HUES6 (cell line): ENCODE measurements around the gene ENO4.

ENCODE experiments used
- H3K27ac ChIP-seq: 2 replicates; pipeline ENCODE4 v1.7.0; 2013; ENCODE audit warnings: low read depth, mild to moderate bottlenecking, low read length, inconsistent platforms
- H3K27me3 ChIP-seq: 2 replicates; pipeline ENCODE4 v1.6.1; 2013; ENCODE audit warnings: low read length; ENCODE audit not compliant: control insufficient read depth, insufficient read depth
- H3K36me3 ChIP-seq: 2 replicates; pipeline ENCODE4 v1.6.1; 2013; ENCODE audit warnings: low read length; ENCODE audit not compliant: control insufficient read depth, insufficient read depth
- H3K4me1 ChIP-seq: 2 replicates; pipeline ENCODE4 v1.6.1; 2013; ENCODE audit warnings: low read length; ENCODE audit not compliant: control insufficient read depth, insufficient read depth
- H3K4me3 ChIP-seq: 2 replicates; pipeline ENCODE4 v1.5.1; 2013; ENCODE audit warnings: low read depth, low read length
- H3K9ac ChIP-seq: one replicate; pipeline ENCODE4 v1.6.1; 2013; ENCODE audit warnings: mild to moderate bottlenecking, low read length
- H3K9me3 ChIP-seq: 2 replicates; pipeline ENCODE4 v1.6.1; 2013; ENCODE audit warnings: low read depth, low read length; ENCODE audit not compliant: control insufficient read depth, insufficient read depth

ENO4 gene

DNA sequence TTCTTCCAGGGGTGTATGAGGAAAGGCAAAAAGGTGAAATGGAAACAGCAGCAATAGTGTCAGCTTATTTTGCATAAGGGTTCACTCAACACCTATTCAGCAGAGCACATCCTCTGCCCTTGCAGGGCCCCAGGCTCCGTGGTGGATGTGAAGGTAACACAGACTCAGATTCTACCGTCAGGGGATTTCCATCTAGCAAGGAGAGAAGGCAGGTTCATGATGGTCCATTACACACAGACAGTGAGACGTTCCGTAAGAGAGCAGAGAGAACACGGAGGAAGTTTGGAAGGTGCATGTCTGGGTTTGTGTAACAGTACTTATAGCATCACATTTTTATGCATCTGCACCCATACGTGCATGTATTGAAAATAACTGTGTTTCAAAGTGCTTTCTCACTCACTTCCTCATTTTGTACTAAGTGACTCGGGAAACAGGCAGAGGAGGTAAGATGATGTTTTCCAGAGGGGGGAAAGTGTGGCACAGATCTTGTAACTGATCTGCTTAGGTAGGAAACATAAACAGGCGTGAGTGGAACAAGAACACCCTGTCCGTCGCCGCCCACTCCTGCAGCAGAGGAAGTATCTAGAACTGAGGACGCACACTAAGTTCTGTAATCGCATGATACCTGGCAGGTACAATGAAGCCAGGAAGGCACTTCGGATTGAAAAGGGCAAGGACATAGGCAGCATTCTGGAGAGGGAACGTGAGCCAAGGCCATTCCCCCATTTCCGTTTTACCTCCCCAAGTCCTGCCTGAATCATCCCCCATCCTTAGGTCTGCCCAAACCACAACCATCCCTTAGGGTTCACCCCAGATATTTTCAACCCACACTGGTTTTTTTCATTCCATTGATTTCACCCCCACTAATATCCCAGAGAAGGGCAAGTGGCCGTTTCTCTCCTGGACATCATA is 1.0 kb upstream of the ENO4 start:
- no peaks in the 10 kb centered on the region for H3K36me3 ChIP-seq
- no peaks in the 10 kb centered on the region for H3K9me3 ChIP-seq
- H3K27me3 ChIP-seq = no peaks in the 10 kb centered on the region
- H3K4me3 ChIP-seq = peak overlapping the region; percentile 86
- peak overlapping the region; percentile 82 for H3K9ac ChIP-seq
- no peak overlapping the region for H3K27ac ChIP-seq
- H3K4me1 ChIP-seq = peaks cover 24% of the 10 kb centered on the region

DNA sequence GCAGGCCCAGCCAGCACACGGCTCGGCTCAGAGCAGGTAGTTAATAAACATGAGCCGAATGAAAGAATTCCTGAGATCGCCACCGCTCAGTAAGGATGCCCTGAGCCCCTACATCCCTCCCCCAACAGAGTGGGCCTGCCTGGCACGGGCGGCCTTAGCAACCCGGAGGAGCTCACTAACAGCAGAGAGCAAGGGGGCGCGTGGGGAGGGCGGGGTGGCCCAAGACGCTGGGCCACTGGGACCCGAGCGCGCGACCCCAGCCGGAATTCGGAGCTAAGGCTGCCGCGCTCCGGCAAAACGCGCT is 403 bp upstream of the ENO4 start:
- H3K27me3 ChIP-seq = no peaks in the 10 kb centered on the region
- peak overlapping the region; percentile 60; the same call in 1 of the 2 replicates for H3K27ac ChIP-seq
- H3K4me3 ChIP-seq = peak overlapping the region; percentile 86
- H3K9me3 ChIP-seq = no peaks in the 10 kb centered on the region
- H3K9ac ChIP-seq = peak overlapping the region; percentile 82
- H3K36me3 ChIP-seq = no peaks in the 10 kb centered on the region
- peaks cover 24% of the 10 kb centered on the region for H3K4me1 ChIP-seq

DNA sequence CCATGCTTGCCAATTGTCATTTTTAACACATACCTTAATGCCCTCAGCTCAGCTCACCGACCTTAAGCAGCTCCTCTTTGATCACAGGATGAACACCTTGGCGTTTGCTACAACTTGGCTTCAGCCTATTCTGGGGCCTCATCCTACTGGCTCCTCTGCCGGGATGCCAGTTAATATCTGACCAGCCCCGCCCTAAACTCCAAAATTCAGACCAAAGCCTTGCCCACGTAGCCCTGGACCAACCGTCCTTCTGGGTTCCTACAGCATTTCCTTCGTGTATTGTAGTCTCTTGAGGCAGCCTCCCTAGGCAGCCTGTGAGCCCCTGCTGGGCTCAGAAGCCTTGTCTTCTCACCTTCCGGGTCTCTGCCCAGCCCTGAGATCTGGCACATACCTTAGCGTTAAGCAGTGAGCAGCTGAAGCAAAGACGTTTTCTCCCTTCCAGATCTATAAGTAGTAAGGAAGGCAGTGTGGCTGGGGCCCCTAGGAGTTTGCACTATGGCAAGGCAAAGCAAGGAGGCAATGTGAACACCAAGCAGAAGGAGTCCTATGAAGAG is 836 bp downstream of the ENO4 start:
- peaks cover 24% of the 10 kb centered on the region for H3K4me1 ChIP-seq
- H3K9me3 ChIP-seq = no peaks in the 10 kb centered on the region
- peak overlapping the region; percentile 61 for H3K9ac ChIP-seq
- H3K27ac ChIP-seq = no peak overlapping the region
- H3K4me3 ChIP-seq = peak overlapping the region; percentile 86
- no peaks in the 10 kb centered on the region for H3K27me3 ChIP-seq
- no peaks in the 10 kb centered on the region for H3K36me3 ChIP-seq

DNA sequence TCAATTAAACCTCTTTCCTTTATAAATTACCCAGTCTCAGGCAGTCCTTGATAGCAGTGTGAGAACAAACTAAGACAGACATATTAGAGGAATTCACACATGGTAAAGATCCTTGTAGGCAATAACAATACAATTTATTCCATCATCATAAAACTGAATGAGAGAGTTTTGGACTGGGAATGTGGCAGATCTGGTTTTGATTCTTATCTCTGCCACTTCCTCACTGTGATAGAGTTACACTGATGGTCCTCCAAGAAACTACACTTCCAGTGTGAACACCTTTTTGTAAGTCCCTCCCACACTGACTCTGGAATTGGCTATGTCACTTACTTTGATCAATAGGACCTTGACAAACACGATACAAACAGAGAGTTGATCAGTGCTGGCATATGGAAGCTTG is 2.9 kb downstream of the ENO4 start:
- H3K27ac ChIP-seq = no peak overlapping the region

DNA sequence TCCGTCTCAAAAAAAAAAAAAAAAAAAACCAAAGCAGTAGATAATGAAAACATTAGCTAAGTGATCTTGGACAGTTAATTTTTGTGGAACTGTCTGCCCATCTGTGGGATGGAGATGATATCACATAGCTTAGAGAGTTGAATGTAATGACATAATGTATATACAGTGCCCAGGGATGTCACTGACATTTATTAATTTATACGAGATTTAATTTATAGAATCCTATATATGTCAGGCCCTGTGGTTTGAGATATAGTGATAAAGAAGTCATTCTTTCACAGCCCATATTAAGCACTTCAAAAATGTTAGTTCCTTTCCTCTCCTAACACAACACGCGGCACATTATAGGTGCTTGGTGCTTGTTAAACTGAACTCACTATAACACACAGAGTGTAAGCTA is 4.0 kb downstream of the ENO4 start:
- Histone ChIP-seq H3K4me1 (peaks cover 13% of the 10 kb centered on the region), H3K4me3 (no peak overlapping the region)

More for the DNA sequence above, 2.9 kb downstream of the ENO4 start:
- Histone ChIP-seq H3K27me3 (no peaks in the 10 kb centered on the region), H3K9me3 (no peaks in the 10 kb centered on the region), H3K36me3 (no peaks in the 10 kb centered on the region), H3K4me3 (no peak overlapping the region), H3K9ac (no peak overlapping the region), H3K4me1 (peaks cover 18% of the 10 kb centered on the region)

DNA sequence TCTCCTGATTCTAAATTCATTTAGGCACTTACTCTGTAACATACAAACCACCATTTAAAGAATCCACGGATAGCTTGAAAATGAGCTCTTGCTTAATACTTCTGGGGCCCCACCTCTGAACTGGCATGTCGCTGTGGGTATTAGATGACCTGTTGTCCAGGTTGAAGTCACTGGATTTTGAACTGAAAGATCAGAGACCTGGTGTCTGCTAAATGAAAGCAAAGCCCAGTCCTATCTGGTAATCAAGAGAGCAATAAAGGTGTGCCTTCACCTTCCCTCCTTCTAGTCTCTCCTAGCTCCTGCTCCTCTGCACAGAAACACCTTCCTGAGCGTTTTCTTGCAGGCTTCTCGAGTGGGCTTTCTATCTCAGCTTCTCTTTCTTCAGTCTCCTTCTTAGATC is 4.4 kb downstream of the ENO4 start:
- Histone ChIP-seq H3K9me3 (peaks cover 3% of the 10 kb centered on the region; the same call in 1 of the 2 replicates), H3K4me1 (peaks cover 9% of the 10 kb centered on the region), H3K27ac (no peak overlapping the region), H3K4me3 (no peak overlapping the region), H3K36me3 (no peaks in the 10 kb centered on the region), H3K27me3 (no peaks in the 10 kb centered on the region), H3K9ac (no peak overlapping the region)

More for the DNA sequence above, 4.0 kb downstream of the ENO4 start:
- Histone ChIP-seq H3K27me3 (no peaks in the 10 kb centered on the region), H3K9me3 (peaks cover 3% of the 10 kb centered on the region; the same call in 1 of the 2 replicates), H3K36me3 (no peaks in the 10 kb centered on the region), H3K9ac (no peak overlapping the region), H3K27ac (no peak overlapping the region)

DNA sequence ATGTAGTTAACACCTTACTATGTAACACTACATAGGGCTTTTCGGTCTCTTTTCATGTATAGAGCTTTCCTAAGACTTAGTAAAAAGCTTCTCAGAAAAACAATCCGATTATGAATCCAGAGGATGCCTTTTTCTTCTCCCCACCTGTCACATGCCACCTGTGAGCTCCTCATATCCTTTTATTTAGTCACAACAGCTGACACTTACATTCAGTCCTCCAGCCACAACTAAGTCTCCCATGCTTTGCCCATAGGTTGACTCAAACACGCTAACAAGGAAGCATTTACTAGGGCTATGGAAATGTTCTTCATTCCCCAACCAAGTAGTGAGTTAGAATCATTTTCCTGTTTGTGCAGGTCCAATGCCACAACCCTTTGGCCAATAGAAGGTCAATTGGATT is 7.9 kb downstream of the ENO4 start:
- Histone ChIP-seq H3K27me3 (no peaks in the 10 kb centered on the region), H3K9ac (no peak overlapping the region), H3K4me1 (no peaks in the 10 kb centered on the region), H3K27ac (no peak overlapping the region), H3K4me3 (no peak overlapping the region), H3K36me3 (no peaks in the 10 kb centered on the region), H3K9me3 (peaks cover 3% of the 10 kb centered on the region; the same call in 1 of the 2 replicates)

DNA sequence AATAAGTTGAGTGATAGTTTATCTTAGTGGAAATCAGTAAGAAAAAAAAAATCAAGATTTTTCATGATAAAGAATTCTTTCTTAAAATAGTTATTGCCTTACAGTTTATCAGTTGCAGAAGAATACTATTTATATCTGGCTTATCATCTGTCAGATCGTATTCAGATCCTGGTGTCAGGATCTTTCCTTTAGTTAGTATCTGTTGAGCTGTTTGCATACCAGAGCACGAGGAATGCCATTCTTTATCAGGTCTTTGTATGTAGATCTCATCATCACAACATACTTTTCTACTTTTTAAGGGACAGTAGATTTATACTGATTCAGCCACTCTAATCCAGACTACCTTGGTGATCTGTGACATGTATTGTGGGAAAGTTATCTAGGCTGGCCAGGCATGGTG is 12.5 kb downstream of the ENO4 start:
- Histone ChIP-seq H3K9ac (no peak overlapping the region), H3K27me3 (no peaks in the 10 kb centered on the region), H3K27ac (no peak overlapping the region), H3K4me3 (no peak overlapping the region), H3K36me3 (no peaks in the 10 kb centered on the region), H3K9me3 (peaks cover 3% of the 10 kb centered on the region; the same call in 1 of the 2 replicates), H3K4me1 (no peaks in the 10 kb centered on the region)

DNA sequence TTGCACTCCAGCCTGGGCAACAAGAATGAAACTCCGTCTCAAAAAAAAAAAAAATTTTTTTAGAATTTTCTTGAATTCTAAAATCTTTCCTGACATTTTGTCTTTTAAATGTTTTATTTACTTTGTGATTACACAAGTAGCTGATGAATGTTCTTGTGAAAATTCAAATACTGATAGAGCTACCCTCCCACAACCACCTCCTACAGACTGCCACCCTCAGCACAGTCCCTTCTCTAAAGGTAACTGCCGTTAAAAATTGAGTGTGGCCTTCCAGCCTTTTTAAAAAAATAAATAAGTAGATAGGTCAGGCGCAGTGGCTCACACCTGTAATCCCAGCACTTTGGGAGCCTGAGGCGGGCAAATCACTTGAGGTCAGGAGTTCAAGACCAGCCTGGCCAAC is 15.1 kb downstream of the ENO4 start:
- H3K4me1 ChIP-seq = peaks cover 3% of the 10 kb centered on the region; the same call in 1 of the 2 replicates
- no peaks in the 10 kb centered on the region for H3K9me3 ChIP-seq
- H3K4me3 ChIP-seq = no peak overlapping the region
- H3K27me3 ChIP-seq = no peaks in the 10 kb centered on the region
- H3K9ac ChIP-seq = no peak overlapping the region
- H3K36me3 ChIP-seq = no peaks in the 10 kb centered on the region
- no peak overlapping the region for H3K27ac ChIP-seq

DNA sequence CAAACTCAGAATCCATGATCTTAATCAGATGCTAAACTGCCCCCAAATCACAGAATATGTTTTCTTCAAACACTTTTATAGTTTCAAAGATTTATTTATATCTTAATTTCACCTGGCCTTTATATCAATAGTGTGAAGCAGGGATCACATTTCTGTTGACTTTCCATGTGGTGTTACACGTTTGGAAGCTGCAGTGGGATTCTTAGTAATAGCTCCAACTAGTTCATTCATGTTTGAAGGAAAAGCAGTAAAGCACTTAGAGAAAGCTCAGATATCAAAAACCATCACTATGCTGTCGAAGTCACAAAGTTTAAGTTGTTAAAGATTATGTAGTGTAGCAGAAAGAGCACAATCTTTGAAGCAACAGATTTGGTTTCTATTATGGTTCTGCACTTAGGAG is 16.8 kb downstream of the ENO4 start:
- Histone ChIP-seq H3K36me3 (no peaks in the 10 kb centered on the region), H3K27ac (no peak overlapping the region), H3K27me3 (no peaks in the 10 kb centered on the region), H3K9me3 (no peaks in the 10 kb centered on the region), H3K9ac (no peak overlapping the region), H3K4me1 (peaks cover 8% of the 10 kb centered on the region; the same call in 1 of the 2 replicates), H3K4me3 (no peak overlapping the region)

DNA sequence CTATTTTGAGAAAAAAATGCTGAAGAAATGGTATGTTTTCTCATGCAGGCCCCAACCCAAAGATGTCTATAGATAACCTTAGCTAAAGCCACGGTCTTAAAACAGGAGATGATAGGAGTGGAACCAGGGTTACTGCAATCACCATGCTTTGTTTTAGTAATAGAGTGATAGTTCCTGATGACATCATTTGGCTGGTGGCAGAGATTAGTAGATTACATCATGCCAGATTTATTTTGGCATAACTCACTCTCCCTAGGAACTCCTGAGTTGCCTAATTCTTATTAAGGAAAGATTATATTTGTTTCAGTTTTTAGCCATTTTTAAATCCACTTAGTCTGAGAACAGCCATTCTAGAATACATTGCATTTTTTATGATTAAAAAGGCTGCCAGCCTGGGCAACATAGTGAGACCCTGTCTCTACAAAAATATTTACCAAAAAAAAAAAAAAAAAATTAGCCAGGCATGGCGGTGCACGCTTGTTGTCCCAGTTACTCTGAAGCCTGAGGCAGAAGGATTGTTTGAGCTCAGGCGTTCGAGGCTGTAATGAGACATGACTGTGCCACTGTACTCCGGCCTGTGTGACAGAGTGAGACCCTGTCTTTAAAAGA is 17.8 kb downstream of the ENO4 start:
- no peak overlapping the region for H3K27ac ChIP-seq
- H3K4me1 ChIP-seq = peaks cover 8% of the 10 kb centered on the region; the same call in 1 of the 2 replicates
- no peaks in the 10 kb centered on the region for H3K27me3 ChIP-seq
- H3K4me3 ChIP-seq = no peak overlapping the region
- no peak overlapping the region for H3K9ac ChIP-seq
- no peaks in the 10 kb centered on the region for H3K36me3 ChIP-seq
- H3K9me3 ChIP-seq = peaks cover 1% of the 10 kb centered on the region
